ENCODE data around the gene CDH4. TPM values are rescaled to one million over a fixed set of nuclear protein-coding genes. Genes with fewer than 3 reads are reported as not detected.

CDH4 gene
- total RNA-seq, 2 donors from 2014 or later, result not detected

DNA sequence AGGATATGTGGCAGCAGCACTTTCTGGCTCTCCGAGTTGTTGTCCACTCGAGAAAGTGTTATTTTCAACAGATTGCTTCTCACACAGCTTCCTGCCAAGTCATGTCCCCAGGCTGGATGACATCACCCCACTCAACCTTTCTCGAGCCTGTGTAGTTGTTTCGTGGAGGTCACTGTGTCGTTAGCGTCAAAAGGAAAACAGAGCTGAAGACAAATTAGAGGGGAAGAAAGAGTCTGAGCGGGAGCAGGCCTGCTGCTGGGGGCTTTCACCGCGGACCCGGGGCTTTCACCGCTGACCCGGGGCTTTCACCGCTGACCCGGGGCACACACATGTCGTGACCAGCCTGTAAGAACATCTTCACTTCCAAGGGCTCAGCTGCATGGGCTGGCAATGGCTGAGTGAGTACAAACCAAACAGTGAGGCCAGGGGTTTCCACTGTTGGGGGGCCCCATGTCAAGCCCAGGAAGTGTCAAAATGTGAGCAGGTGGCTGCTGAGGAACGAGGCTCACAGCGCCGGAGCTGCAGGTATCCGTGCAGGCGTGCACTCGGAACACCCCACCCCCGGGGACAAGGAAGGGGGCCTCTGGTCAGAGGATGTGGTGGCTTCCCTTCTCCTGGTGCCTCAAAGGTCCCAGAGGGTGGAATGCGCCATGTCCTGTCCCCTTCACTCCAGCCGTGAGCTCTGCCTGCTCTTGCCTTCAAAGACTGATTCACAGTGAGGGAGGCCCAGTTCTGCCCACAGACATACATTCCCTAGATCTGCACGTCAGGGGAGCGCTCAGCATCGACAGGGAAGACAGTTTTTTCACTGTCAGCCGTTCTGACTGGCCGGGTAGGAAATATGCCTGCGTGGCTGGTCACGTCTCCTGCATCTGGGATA is 447.7 kb downstream of the CDH4 start:
- no peaks in the 10 kb centered on the region for H3K4me1 ChIP-seq (ENCODE audit: control insufficient read depth in 1 of 2, low read depth in 2 of 2)
- TF ChIP-seq, protein P1, sequence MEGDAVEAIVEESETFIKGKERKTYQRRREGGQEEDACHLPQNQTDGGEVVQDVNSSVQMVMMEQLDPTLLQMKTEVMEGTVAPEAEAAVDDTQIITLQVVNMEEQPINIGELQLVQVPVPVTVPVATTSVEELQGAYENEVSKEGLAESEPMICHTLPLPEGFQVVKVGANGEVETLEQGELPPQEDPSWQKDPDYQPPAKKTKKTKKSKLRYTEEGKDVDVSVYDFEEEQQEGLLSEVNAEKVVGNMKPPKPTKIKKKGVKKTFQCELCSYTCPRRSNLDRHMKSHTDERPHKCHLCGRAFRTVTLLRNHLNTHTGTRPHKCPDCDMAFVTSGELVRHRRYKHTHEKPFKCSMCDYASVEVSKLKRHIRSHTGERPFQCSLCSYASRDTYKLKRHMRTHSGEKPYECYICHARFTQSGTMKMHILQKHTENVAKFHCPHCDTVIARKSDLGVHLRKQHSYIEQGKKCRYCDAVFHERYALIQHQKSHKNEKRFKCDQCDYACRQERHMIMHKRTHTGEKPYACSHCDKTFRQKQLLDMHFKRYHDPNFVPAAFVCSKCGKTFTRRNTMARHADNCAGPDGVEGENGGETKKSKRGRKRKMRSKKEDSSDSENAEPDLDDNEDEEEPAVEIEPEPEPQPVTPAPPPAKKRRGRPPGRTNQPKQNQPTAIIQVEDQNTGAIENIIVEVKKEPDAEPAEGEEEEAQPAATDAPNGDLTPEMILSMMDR (IDR thresholded peaks at IDR 0.05), result no peak
- DNase-seq (ENCODE audit: low spot score) (no peak), ATAC-seq (ENCODE audit: insufficient number of reproducible peaks, low FRiP score, low read depth) (no peak)
- H3K4me3 ChIP-seq, result no peak overlapping the region
- no peaks in the 10 kb centered on the region for H3K9me3 ChIP-seq
- no peak overlapping the region for H3K27ac ChIP-seq
- H3K27me3 ChIP-seq (replicated peaks; ENCODE audit: insufficient read depth), result no peaks in the 10 kb centered on the region
- no peaks in the 10 kb centered on the region for H3K36me3 ChIP-seq

DNA sequence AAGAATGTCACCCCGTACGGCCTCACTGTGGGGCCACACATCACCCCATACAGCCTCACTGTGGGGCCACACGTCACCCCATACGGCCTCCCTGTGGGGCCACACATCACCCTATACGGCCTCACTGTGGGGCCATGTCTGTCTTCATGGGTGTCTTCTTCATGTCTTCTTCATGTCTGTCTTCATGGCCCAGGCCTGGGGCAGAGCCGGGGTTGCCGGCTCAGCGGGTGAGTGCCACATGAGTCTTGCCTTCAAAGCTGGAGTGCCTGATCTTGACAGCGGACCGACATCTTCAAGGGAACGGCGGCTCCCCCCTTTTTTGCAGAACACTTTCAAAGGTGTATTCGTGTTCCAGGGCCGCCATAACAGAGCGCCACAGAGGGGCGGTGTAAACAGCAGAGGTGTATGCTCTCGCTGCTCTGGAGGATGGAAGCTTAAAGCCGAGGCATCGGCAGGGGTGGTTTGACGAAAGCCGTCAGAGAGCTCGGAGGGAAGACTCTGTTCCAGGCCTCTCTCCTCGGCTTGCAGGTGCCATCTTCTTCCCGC is 448.6 kb downstream of the CDH4 start:
- Histone ChIP-seq H3K36me3 (no peaks in the 10 kb centered on the region), H3K4me3 (no peak overlapping the region), H3K4me1 (ENCODE audit: control insufficient read depth in 1 of 2, low read depth in 2 of 2) (no peaks in the 10 kb centered on the region), H3K27me3 (replicated peaks; ENCODE audit: insufficient read depth) (no peaks in the 10 kb centered on the region), H3K27ac (no peak overlapping the region), H3K9me3 (no peaks in the 10 kb centered on the region)
- ATAC-seq (ENCODE audit: insufficient number of reproducible peaks, low FRiP score, low read depth) (no peak), DNase-seq (ENCODE audit: low spot score) (no peak)
- TF ChIP-seq, protein P1 (IDR thresholded peaks at IDR 0.05), result no peak

DNA sequence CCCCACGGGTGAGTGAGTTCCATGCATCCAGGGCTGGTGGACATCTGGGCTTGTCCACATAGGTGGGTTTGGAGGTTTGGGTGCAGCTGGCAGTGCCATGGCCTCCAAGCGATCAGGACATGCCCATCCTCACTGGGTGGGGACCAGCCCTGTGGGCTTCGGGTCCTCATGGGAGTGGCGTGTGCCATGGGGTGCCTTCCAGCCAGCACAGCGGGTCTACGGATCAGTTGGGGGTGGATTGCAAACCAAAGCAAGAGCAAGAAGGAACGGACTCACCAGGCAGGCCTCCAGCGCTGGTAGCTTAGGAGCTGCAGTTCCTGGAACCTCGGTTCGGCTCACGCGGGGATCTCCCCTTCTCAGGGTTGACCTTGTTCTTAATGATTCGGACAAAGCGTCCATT is 449.3 kb downstream of the CDH4 start:
- H3K4me3 ChIP-seq, result no peak overlapping the region
- H3K9me3 ChIP-seq, result no peaks in the 10 kb centered on the region
- H3K27me3 ChIP-seq (replicated peaks; ENCODE audit: insufficient read depth), result no peaks in the 10 kb centered on the region
- TF ChIP-seq, protein P1 (IDR thresholded peaks at IDR 0.05), result no peak
- ATAC-seq (ENCODE audit: insufficient number of reproducible peaks, low FRiP score, low read depth) (no peak), DNase-seq (ENCODE audit: low spot score) (no peak)
- no peaks in the 10 kb centered on the region for H3K36me3 ChIP-seq
- no peaks in the 10 kb centered on the region for H3K4me1 ChIP-seq (ENCODE audit: control insufficient read depth in 1 of 2, low read depth in 2 of 2)
- H3K27ac ChIP-seq, result no peak overlapping the region

DNA sequence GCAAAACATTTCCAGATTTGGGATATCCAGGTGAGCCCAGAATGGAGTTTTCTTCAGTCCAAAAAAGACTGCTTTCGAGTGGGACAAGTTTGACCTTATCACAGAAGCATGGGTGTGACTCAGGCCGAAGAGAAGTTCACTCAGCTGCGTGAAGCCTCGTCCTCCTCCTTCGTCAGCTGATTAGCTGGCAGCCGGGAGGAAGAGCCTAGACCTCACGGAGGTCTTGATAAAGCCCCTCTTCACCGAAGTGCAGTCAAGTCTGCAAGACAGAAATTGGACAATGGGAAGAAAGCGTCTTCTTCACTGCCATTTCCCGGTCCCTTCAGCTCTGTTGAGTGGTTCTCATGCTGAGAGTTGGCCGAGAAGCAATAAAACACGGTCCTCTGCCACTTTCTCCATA is 449.7 kb downstream of the CDH4 start:
- Histone ChIP-seq H3K9me3 (no peaks in the 10 kb centered on the region), H3K4me1 (ENCODE audit: control insufficient read depth in 1 of 2, low read depth in 2 of 2) (no peaks in the 10 kb centered on the region), H3K4me3 (no peak overlapping the region), H3K27me3 (replicated peaks; ENCODE audit: insufficient read depth) (no peaks in the 10 kb centered on the region), H3K27ac (no peak overlapping the region), H3K36me3 (no peaks in the 10 kb centered on the region)
- DNase-seq (ENCODE audit: low spot score) (no peak), ATAC-seq (ENCODE audit: insufficient number of reproducible peaks, low FRiP score, low read depth) (no peak)
- TF ChIP-seq, protein P1 (IDR thresholded peaks at IDR 0.05), result no peak

DNA sequence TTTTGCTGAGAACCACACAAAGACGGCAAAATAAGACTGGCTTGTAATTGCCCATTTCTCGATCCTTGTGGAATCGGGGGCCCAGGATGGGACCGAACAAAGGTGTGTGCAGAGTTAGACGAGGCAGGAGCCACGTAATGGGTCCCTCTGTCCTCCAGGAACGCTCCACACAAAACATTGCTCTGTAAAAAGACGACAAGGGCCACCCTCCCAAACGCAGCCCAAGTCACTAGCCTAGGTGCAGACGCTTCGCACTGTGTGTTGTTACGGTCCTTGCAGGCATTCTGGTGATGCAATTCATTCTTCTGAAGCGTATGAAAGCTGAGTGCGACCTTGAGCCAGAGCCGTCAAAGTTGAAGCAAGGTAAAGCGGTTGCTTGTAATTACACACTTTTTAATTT is 450.2 kb downstream of the CDH4 start:
- Histone ChIP-seq H3K27me3 (replicated peaks; ENCODE audit: insufficient read depth) (no peaks in the 10 kb centered on the region), H3K4me3 (no peak overlapping the region), H3K9me3 (no peaks in the 10 kb centered on the region), H3K27ac (no peak overlapping the region), H3K4me1 (ENCODE audit: control insufficient read depth in 1 of 2, low read depth in 2 of 2) (no peaks in the 10 kb centered on the region), H3K36me3 (no peaks in the 10 kb centered on the region)
- no peak for DNase-seq (ENCODE audit: low spot score)
- ATAC-seq (ENCODE audit: insufficient number of reproducible peaks, low FRiP score, low read depth), result no peak
- TF ChIP-seq, protein P1 (IDR thresholded peaks at IDR 0.05), result no peak
